ENCODE measurements around the gene HSPBAP1. TPM values are rescaled to one million over a fixed set of nuclear protein-coding genes. Genes with fewer than 3 reads are reported as not detected.
"Not testable (repeated sequence)": the region's sequence is repeated elsewhere in the genome, so short reads cannot be mapped to it uniquely, and the experiment has no call there.

Gene HSPBAP1
- total RNA-seq, 2 experiments from 2014 or later, result 3.9 to 4.4 TPM

- Mint-ChIP-seq H3K36me3 (ENCODE audit: low read depth) (no peaks in the 10 kb centered on the region), H3K9me3 (ENCODE audit: low read depth) (no peaks in the 10 kb centered on the region), H3K27me3 (no peaks in the 10 kb centered on the region), H3K4me1 (no peaks in the 10 kb centered on the region), H3K4me3 (no peak overlapping the region), H3K27ac (no peak overlapping the region)
- ChIA-PET CTCF (interaction anchor here (1.0 to 1.4 kb wide), 2 partner anchors 24 to 268 kb away, joined by 3 to 4 read pairs; partner anchors contain the start of gene SEMA5B), POLR2A (no interaction called here)
- no peak for DNase-seq
- no peak for ATAC-seq
- intact Hi-C loops (cut with DNase I, micrococcal nuclease), result no loop called here
Measured at GRCh38 chr3:122760453-122761271, 33.0 kb downstream of the HSPBAP1 start.

- ChIA-PET POLR2A (no interaction called here), CTCF (interaction anchor here (0.6 to 1.1 kb wide), 2 partner anchors 13 to 62 kb away, joined by 3 to 4 read pairs; no protein-coding TSS in a partner anchor)
- no peak for DNase-seq
- H3K36me3 Mint-ChIP-seq (ENCODE audit: low read depth), result peaks cover 5% of the 10 kb centered on the region
- H3K4me1 Mint-ChIP-seq, result no peaks in the 10 kb centered on the region
- intact Hi-C loops (cut with DNase I, micrococcal nuclease), result no loop called here
- no peaks in the 10 kb centered on the region for H3K27me3 Mint-ChIP-seq
- no peak overlapping the region for H3K27ac Mint-ChIP-seq
- no peaks in the 10 kb centered on the region for H3K9me3 Mint-ChIP-seq (ENCODE audit: low read depth)
- no peak for ATAC-seq
- H3K4me3 Mint-ChIP-seq, result no peak overlapping the region
Measured at GRCh38 chr3:122758877-122759560, 34.6 kb downstream of the HSPBAP1 start.

GRCh38 chr3:122755491-122755890 is 38.1 kb downstream of the HSPBAP1 start:
- ChIA-PET POLR2A (no interaction called here), CTCF (interaction anchor here (0.5 to 2.5 kb wide), 26 partner anchors 10 to 658 kb away, joined by 3 to 11 read pairs (median 4); partner anchors contain the start of gene SEMA5B)
- Mint-ChIP-seq H3K9me3 (ENCODE audit: low read depth) (no peaks in the 10 kb centered on the region), H3K36me3 (ENCODE audit: low read depth) (peaks cover 13% of the 10 kb centered on the region), H3K4me3 (no peak overlapping the region), H3K4me1 (no peaks in the 10 kb centered on the region), H3K27ac (no peak overlapping the region), H3K27me3 (no peaks in the 10 kb centered on the region)
- ATAC-seq, result no peak
- intact Hi-C loops (cut with DNase I, micrococcal nuclease), result loop anchor here (1.0 to 2.0 kb wide), 2 partner anchors 273 kb away; no protein-coding TSS in a partner anchor
- DNase-seq, result no peak

- no peak overlapping the region for H3K4me3 Mint-ChIP-seq
- POLR2A ChIA-PET, result no interaction called here
- CTCF ChIA-PET, result interaction anchor here (0.6 to 2.5 kb wide), 25 partner anchors 10 to 659 kb away, joined by 3 to 11 read pairs (median 4); partner anchors contain the start of gene SEMA5B
- no peaks in the 10 kb centered on the region for H3K4me1 Mint-ChIP-seq
- intact Hi-C loops (cut with DNase I, micrococcal nuclease), result loop anchor here (1.0 to 2.0 kb wide), 2 partner anchors 273 to 274 kb away; no protein-coding TSS in a partner anchor
- H3K36me3 Mint-ChIP-seq (ENCODE audit: low read depth), result peaks cover 13% of the 10 kb centered on the region
- H3K27me3 Mint-ChIP-seq, result no peaks in the 10 kb centered on the region
- H3K9me3 Mint-ChIP-seq (ENCODE audit: low read depth), result no peaks in the 10 kb centered on the region
- peak; percentile 87 for ATAC-seq
- peak; percentile 18 for DNase-seq
- H3K27ac Mint-ChIP-seq, result no peak overlapping the region
Measured at GRCh38 chr3:122754929-122755328, 38.7 kb downstream of the HSPBAP1 start.

GRCh38 chr3:122748347-122748746 is 45.3 kb downstream of the HSPBAP1 start:
- DNase-seq, result no peak
- CTCF ChIA-PET, result no interaction called here
- no peak for ATAC-seq
- H3K4me1 Mint-ChIP-seq, result no peaks in the 10 kb centered on the region
- intact Hi-C loops (cut with DNase I, micrococcal nuclease), result no loop called here
- peaks cover 25% of the 10 kb centered on the region for H3K36me3 Mint-ChIP-seq (ENCODE audit: low read depth)
- H3K4me3 Mint-ChIP-seq, result no peak overlapping the region
- POLR2A ChIA-PET, result no interaction called here
- H3K27ac Mint-ChIP-seq, result no peak overlapping the region
- H3K9me3 Mint-ChIP-seq (ENCODE audit: low read depth), result no peaks in the 10 kb centered on the region
- no peaks in the 10 kb centered on the region for H3K27me3 Mint-ChIP-seq

- H3K9me3 Mint-ChIP-seq (ENCODE audit: low read depth); H3K4me3 Mint-ChIP-seq; POLR2A ChIA-PET; H3K27me3 Mint-ChIP-seq; DNase-seq; CTCF ChIA-PET; ATAC-seq; intact Hi-C loops (cut with DNase I, micrococcal nuclease); H3K27ac Mint-ChIP-seq; H3K4me1 Mint-ChIP-seq: not testable (repeated sequence)
- peaks cover 30% of the 10 kb centered on the region for H3K36me3 Mint-ChIP-seq (ENCODE audit: low read depth)
Measured at GRCh38 chr3:122747295-122747694, 46.3 kb downstream of the HSPBAP1 start.

- POLR2A ChIA-PET, result no interaction called here
- intact Hi-C loops (cut with DNase I, micrococcal nuclease), result no loop called here
- peaks cover 33% of the 10 kb centered on the region for H3K36me3 Mint-ChIP-seq (ENCODE audit: low read depth)
- DNase-seq (no peak), ATAC-seq (peak; percentile 66)
- H3K9me3 Mint-ChIP-seq (ENCODE audit: low read depth), result no peaks in the 10 kb centered on the region
- CTCF ChIA-PET, result interaction anchor here (0.6 to 2.6 kb wide), 3 partner anchors 9 to 148 kb away, joined by 3 to 11 read pairs (median 3); no protein-coding TSS in a partner anchor
- H3K4me1 Mint-ChIP-seq, result no peaks in the 10 kb centered on the region
- H3K4me3 Mint-ChIP-seq, result no peak overlapping the region
- H3K27ac Mint-ChIP-seq, result no peak overlapping the region
- H3K27me3 Mint-ChIP-seq, result no peaks in the 10 kb centered on the region
Measured at GRCh38 chr3:122745369-122746021, 48.1 kb downstream of the HSPBAP1 start.

GRCh38 chr3:122743581-122744120 is 50.0 kb downstream of the HSPBAP1 start:
- Mint-ChIP-seq H3K4me3 (no peak overlapping the region), H3K4me1 (no peaks in the 10 kb centered on the region), H3K27ac (no peak overlapping the region), H3K9me3 (ENCODE audit: low read depth) (no peaks in the 10 kb centered on the region), H3K36me3 (ENCODE audit: low read depth) (peaks cover 48% of the 10 kb centered on the region), H3K27me3 (no peaks in the 10 kb centered on the region)
- CTCF ChIA-PET, result interaction anchor here (2.6 kb wide), 1 partner anchor 11 kb away, joined by 11 read pairs; no protein-coding TSS in a partner anchor
- no peak for DNase-seq
- intact Hi-C loops (cut with DNase I, micrococcal nuclease), result no loop called here
- POLR2A ChIA-PET, result no interaction called here
- no peak for ATAC-seq

GRCh38 chr3:122742234-122742633 is 51.4 kb downstream of the HSPBAP1 start:
- intact Hi-C loops (cut with DNase I, micrococcal nuclease), result no loop called here
- POLR2A ChIA-PET, result no interaction called here
- DNase-seq, result no peak
- peaks cover 47% of the 10 kb centered on the region for H3K36me3 Mint-ChIP-seq (ENCODE audit: low read depth)
- H3K9me3 Mint-ChIP-seq (ENCODE audit: low read depth), result no peaks in the 10 kb centered on the region
- H3K4me1 Mint-ChIP-seq, result no peaks in the 10 kb centered on the region
- no peak for ATAC-seq
- no peak overlapping the region for H3K4me3 Mint-ChIP-seq
- CTCF ChIA-PET, result no interaction called here
- no peak overlapping the region for H3K27ac Mint-ChIP-seq
- H3K27me3 Mint-ChIP-seq, result no peaks in the 10 kb centered on the region

- Mint-ChIP-seq H3K36me3 (ENCODE audit: low read depth) (peaks cover 43% of the 10 kb centered on the region), H3K4me1 (no peaks in the 10 kb centered on the region), H3K27ac (no peak overlapping the region), H3K27me3 (no peaks in the 10 kb centered on the region), H3K9me3 (ENCODE audit: low read depth) (no peaks in the 10 kb centered on the region), H3K4me3 (no peak overlapping the region)
- ChIA-PET CTCF (no interaction called here), POLR2A (interaction anchor here (0.7 kb wide), 1 partner anchor 52 kb away, joined by 3 read pairs; no protein-coding TSS in a partner anchor)
- DNase-seq (no peak), ATAC-seq (no peak)
- intact Hi-C loops (cut with DNase I, micrococcal nuclease), result no loop called here
Measured at GRCh38 chr3:122739172-122739571, 54.5 kb downstream of the HSPBAP1 start.
